Naive B cell (primary cell): Measurements from ENCODE around the gene TRAF3IP1. TPM values are rescaled to one million over a fixed set of nuclear protein-coding genes. Genes with fewer than 3 reads are reported as not detected.
"Not testable (repeated sequence)": the region's sequence is repeated elsewhere in the genome, so short reads cannot be mapped to it uniquely, and the experiment has no call there.

ENCODE experiments used
- ATAC-seq, 2 donors: fragments of 150-1000 bp; cut with Tn5 transposase; 2 replicates each; pipeline ENCODE4 v1.10.0; 2021; ENCODE audit warnings: low read depth in 2 of 2, mild to moderate bottlenecking in 2 of 2, moderate library complexity in 2 of 2
- DNase-seq: peaks from one replicate; pipeline ENCODE4 v3.0.0; 2022
- H3K27ac Mint-ChIP-seq, 6 donors: one replicate each; pipeline ENCODE4 v1.8.0; 2020 to 2022; ENCODE audit warnings: mild to moderate bottlenecking in 6 of 6, mixed read lengths in 6 of 6, moderate library complexity in 5 of 6, inconsistent platforms in 2 of 6
- H3K27me3 Mint-ChIP-seq, 3 donors: one replicate each; pipeline ENCODE4 v1.8.0; 2021 to 2022; ENCODE audit warnings: mixed read lengths in 3 of 3, mild to moderate bottlenecking in 1 of 3
- H3K36me3 Mint-ChIP-seq, 2 donors: one replicate each; pipeline ENCODE4 v1.8.0; 2020 to 2022; ENCODE audit warnings: mixed read lengths in 2 of 2, inconsistent platforms in 1 of 2, mild to moderate bottlenecking in 1 of 2
- H3K4me1 Mint-ChIP-seq, 3 donors: one replicate each; pipeline ENCODE4 v1.8.0; 2020 to 2022; ENCODE audit warnings: mixed read lengths in 3 of 3, inconsistent platforms in 1 of 3, mild to moderate bottlenecking in 1 of 3, moderate library complexity in 1 of 3
- H3K4me3 Mint-ChIP-seq, 8 donors: one replicate each; pipeline ENCODE4 v1.8.0; 2020 to 2022; ENCODE audit warnings: mild to moderate bottlenecking in 8 of 8, mixed read lengths in 8 of 8, moderate library complexity in 8 of 8, inconsistent platforms in 2 of 8
- H3K9me3 Mint-ChIP-seq, 7 donors: one replicate each; pipeline ENCODE4 v1.8.0; 2020 to 2022; ENCODE audit warnings: mixed read lengths in 7 of 7, mild to moderate bottlenecking in 5 of 7, inconsistent platforms in 2 of 7, moderate library complexity in 1 of 7
- polyA plus RNA-seq, 6 donors: library from polyadenylated mRNA; unstranded; fragments of 300-500 nt; fragmentation: Illumina TruSeq; gene quantifications; one replicate each; pipeline ENCODE4 v1.2.3, GENCODE V29; 2021; ENCODE audit warnings: low read depth in 6 of 6

TRAF3IP1 gene
- polyA plus RNA-seq, 6 donors from 2014 or later: 2.8 to 5.4 (median 3.5) TPM

DNA sequence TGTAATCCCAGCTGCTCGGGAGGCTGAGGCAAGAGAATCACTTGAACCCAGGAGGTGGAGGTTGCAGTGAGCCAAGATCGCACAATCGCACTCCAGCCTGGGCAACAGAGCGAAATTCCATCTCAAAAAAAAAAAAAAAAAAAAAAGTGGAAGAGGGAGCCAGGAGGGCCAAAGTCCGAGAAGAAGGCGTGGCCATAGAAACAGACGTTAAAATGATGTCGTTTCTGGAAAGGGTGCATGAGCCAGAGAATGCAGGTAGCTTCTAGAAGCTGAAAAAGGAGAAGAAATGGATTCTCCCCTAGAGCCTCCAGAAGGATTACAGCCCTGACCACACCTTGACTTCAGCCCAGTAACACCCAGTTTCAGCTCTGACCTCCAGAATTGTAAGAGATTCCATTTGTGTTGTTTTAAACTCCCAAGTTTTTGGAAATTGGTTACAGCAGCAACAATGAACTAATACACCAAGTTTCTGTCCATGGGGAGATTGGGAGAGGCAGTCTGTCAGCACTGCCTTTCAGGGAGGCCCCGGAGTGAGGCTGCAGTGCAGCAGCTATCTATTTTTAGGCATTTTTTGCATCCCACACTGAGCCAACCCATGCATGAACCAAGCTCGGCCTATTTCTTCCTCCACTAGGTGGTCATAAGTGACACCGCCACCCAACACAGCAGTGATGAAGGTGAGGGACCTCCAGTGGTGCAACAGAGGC is 14.2 kb upstream of the TRAF3IP1 start:
- peaks cover 0 to 24% (median 8%) of the 10 kb centered on the region in 3 donors for H3K27me3 Mint-ChIP-seq
- no peak overlapping the region for H3K4me3 Mint-ChIP-seq
- no peaks in the 10 kb centered on the region for H3K36me3 Mint-ChIP-seq
- no peaks in the 10 kb centered on the region for H3K4me1 Mint-ChIP-seq
- no peaks in the 10 kb centered on the region for H3K9me3 Mint-ChIP-seq
- ATAC-seq (no peak), DNase-seq (no peak)
- no peak overlapping the region for H3K27ac Mint-ChIP-seq

DNA sequence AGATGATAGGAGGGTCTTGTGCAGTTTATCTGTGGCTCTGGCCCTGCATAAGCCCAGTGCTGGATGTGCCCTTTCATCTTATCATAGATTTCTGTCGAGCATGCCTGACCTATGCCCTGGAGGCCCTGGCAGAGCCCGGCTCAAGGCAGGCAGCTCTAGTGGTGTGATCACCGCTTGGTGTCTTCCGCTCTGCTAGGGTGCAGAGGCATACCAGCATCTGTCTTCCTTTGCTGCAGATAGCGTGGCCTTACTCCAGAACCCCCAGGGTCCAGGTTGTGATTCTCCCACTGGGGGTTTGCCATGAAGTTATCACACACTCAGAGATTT is 13.7 kb upstream of the TRAF3IP1 start:
- H3K4me3 Mint-ChIP-seq: no peak overlapping the region
- no peaks in the 10 kb centered on the region for H3K4me1 Mint-ChIP-seq
- ATAC-seq: no peak
- H3K27me3 Mint-ChIP-seq: peaks cover 0 to 24% (median 8%) of the 10 kb centered on the region in 3 donors
- DNase-seq: no peak
- H3K9me3 Mint-ChIP-seq: no peaks in the 10 kb centered on the region
- H3K36me3 Mint-ChIP-seq: no peaks in the 10 kb centered on the region
- H3K27ac Mint-ChIP-seq: no peak overlapping the region

DNA sequence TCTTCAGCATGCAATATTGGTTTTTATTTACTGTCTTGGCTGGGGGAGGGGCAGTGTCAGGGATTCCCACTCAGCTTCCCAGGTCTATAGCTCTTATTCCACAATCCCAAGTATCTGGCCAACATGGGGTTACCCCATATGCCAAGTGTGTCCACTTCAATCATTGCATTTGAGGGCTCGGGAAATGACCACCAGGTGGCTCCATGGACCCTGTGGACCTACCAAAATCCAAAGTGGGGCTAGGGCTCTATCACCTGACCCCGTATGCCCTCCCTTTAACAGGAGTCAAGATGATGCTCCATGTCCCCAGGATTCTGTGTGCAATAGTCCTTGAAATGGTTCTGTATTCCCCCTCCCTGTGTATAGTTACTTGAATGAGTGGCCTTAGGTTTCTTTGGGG is 12.1 kb upstream of the TRAF3IP1 start:
- no peaks in the 10 kb centered on the region for H3K36me3 Mint-ChIP-seq
- no peaks in the 10 kb centered on the region for H3K4me1 Mint-ChIP-seq
- peaks cover 0 to 20% (median 8%) of the 10 kb centered on the region in 3 donors for H3K27me3 Mint-ChIP-seq
- DNase-seq (no peak), ATAC-seq (no peak)
- no peak overlapping the region for H3K4me3 Mint-ChIP-seq
- H3K27ac Mint-ChIP-seq: no peak overlapping the region
- H3K9me3 Mint-ChIP-seq: no peaks in the 10 kb centered on the region

DNA sequence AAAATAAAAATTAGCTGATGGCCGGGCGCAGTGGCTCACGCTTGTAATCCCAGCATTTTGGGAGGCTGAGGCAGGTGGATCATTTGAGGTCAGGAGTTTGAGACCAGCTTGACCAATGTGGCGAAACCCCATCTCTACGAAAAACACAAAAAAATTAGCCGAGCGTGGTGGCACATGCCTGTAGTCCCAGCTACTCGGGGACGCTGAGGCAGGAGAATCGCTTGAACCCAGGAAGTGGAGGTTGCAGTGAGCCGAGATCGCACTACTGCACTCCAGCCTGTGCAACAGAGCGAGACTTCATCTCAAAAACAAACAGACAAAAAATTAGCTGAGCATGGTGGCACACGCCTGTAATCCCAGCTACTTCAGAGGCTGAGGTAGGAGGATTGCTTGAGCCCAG is 9.6 kb upstream of the TRAF3IP1 start:
- not testable (repeated sequence) for H3K4me1 Mint-ChIP-seq, H3K4me3 Mint-ChIP-seq, DNase-seq, H3K9me3 Mint-ChIP-seq, H3K27ac Mint-ChIP-seq, H3K36me3 Mint-ChIP-seq, ATAC-seq
- peaks cover under 1 to 18% (median 13%) of the 10 kb centered on the region in 3 donors for H3K27me3 Mint-ChIP-seq

DNA sequence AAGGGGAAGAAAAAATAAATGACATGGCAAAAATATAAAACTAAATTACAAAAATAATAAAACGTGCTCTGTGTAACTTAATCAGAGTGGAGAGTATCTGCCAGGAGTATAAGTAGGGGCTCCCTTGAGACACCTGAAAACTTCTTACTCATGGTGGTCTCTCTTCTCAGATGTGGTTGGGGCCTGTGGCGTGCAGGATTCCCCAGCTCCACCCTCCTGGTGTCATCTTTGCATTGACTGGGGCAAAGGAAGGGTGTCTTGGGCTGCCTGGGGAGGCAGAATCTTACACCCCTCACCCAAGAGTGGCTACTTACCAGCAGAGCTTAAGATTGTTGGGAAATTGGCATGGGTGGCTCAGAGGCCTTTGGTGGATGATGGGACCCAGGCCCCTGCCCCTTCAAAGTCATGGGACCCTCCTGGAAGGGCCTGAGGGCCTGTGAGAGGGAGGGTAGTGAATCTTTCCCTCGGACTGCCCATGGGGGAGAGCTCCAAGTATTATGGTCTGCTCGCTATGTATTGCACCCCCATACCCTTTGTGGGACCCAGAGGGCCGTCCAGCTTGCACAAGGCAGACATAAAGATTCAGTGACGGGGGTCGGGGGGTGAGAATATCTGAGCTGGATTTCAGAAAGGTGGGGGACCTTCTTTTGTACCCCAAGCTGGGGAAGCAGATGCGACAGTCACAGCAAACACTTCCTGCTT is 6.9 kb upstream of the TRAF3IP1 start:
- Mint-ChIP-seq H3K9me3 (peaks cover 0 to 3% (median 0%) of the 10 kb centered on the region in 7 donors), H3K27me3 (peaks cover 3 to 32% (median 24%) of the 10 kb centered on the region in 3 donors), H3K4me3 (no peak overlapping the region), H3K27ac (peak overlapping the region in 1 of 6 donors; percentile 44), H3K4me1 (no peaks in the 10 kb centered on the region), H3K36me3 (no peaks in the 10 kb centered on the region)
- no peak for ATAC-seq
- no peak for DNase-seq

DNA sequence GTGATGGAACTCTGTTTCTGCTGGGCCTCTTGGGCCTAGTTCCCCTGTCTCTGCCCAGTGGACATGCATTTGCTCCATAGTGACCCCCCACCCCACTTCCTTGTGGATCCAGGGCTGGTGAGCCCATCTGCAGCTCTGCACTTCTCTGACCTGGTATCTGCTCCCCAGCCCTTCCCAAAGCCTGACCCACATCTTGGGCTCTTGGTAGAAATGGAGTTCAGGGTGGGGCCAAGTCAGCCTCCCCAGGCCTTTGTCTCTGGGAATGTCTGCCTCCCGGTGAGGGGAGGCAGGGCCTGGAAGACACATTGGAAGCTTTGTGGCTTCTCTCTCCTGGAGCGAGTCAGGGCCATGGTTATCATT is 6.3 kb upstream of the TRAF3IP1 start:
- Mint-ChIP-seq H3K27me3 (peaks cover 3 to 28% (median 20%) of the 10 kb centered on the region in 3 donors), H3K27ac (peak overlapping the region in 1 of 6 donors; percentile 44), H3K4me3 (no peak overlapping the region), H3K4me1 (no peaks in the 10 kb centered on the region), H3K36me3 (no peaks in the 10 kb centered on the region), H3K9me3 (peaks cover 0 to 3% (median 0%) of the 10 kb centered on the region in 7 donors)
- DNase-seq (no peak), ATAC-seq (no peak)

DNA sequence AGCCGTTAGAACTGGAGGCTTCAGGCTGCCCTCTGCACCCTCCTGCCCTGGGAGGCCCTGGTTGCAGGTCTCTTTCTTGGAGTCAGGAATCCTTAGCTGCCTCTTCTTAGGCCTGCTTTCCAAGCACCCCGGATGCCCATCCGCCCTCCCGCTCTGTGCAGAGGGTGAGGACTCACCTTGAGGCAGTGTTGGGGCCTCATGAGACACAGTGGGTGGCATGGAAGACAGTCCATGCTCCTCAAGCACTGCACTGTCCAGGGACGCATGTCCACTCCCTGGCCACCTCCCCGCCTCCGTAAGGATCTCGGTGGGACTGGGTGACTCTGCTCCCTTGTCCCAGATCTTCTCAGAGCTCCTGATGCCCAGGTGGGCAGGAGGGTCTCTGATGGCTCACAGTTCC is 5.7 kb upstream of the TRAF3IP1 start:
- Mint-ChIP-seq H3K4me1 (peaks cover 0 to 4% (median under 1%) of the 10 kb centered on the region in 3 donors), H3K27ac (no peak overlapping the region), H3K4me3 (no peak overlapping the region), H3K9me3 (peaks cover 0 to 3% (median 0%) of the 10 kb centered on the region in 7 donors), H3K36me3 (no peaks in the 10 kb centered on the region), H3K27me3 (peaks cover 3 to 24% (median 16%) of the 10 kb centered on the region in 3 donors)
- no peak for DNase-seq
- no peak for ATAC-seq

DNA sequence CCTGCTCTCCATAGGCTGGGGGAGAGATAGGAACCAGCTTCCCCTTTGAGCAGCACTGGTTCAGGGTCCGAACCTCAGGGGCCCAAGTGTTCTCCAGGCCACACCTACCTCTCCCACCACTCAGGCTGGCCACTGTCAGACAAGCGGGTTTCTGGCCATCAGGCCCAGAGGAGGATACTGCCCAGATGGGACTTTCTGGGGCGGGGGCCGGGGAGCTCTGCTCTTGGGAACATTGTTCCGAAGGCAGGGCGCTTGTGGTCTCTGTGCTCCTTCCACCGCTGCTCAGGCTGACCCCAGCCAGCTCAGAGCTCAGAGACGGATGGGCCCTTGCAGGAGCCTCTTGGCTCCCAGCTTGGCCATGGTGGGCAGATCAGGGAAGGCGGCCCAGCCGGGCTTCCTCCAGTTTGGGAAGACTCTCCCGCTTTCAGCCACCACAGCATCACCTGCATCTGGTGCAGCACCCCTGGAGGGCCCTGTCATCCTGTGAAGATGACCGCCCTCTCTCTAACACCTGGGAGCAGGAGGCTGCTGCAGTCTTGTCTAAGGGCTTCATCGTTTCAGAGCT is 5.2 kb upstream of the TRAF3IP1 start:
- ATAC-seq (no peak), DNase-seq (no peak)
- no peak overlapping the region for H3K27ac Mint-ChIP-seq
- H3K9me3 Mint-ChIP-seq: peaks cover 0 to 3% (median 0%) of the 10 kb centered on the region in 7 donors
- H3K36me3 Mint-ChIP-seq: no peaks in the 10 kb centered on the region
- H3K4me1 Mint-ChIP-seq: peaks cover 0 to 9% (median 5%) of the 10 kb centered on the region in 3 donors
- H3K4me3 Mint-ChIP-seq: no peak overlapping the region
- peaks cover 3 to 22% (median 16%) of the 10 kb centered on the region in 3 donors for H3K27me3 Mint-ChIP-seq

DNA sequence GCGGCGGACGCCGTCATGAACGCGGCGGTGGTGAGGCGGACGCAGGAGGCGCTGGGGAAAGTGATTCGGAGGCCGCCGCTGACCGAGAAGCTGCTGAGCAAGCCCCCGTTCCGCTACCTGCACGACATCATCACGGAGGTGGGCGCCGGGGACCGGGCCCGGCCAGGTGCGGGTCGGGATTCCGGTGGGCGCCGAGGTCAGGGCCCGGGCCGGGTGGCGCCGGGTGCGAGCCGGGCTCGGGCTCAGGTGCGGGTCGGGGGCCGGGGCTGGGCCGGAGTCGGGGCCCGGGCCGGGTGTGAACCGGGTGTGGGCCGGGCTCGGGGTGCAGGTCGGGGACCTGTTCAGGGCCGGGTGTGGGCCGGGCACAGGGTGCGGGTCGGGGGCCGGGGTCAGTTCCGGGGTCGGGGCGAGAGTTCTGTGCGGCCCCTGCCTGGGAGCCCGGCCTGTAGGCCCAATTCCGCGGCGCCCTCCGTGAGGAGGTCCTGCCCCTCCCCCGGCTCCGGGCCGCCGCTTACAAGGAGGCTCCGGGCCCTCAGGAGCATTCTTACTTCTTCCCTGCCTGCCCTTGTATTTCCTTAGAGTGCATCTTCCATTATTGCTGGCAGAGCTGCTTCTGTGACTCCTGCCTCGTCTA is 447 bp downstream of the TRAF3IP1 start:
- ATAC-seq (peak; percentile 38 to 47), DNase-seq (no peak)
- peaks cover 6 to 26% (median 16%) of the 10 kb centered on the region in 3 donors for H3K4me1 Mint-ChIP-seq
- H3K27ac Mint-ChIP-seq: peak overlapping the region in 3 of 6 donors; percentile 26 to 63 (median 28)
- H3K27me3 Mint-ChIP-seq: peaks cover 2 to 13% (median 11%) of the 10 kb centered on the region in 3 donors
- no peaks in the 10 kb centered on the region for H3K36me3 Mint-ChIP-seq
- peak overlapping the region; percentile 75 to 91 (median 86) for H3K4me3 Mint-ChIP-seq
- H3K9me3 Mint-ChIP-seq: peaks cover 0 to 3% (median 0%) of the 10 kb centered on the region in 7 donors

DNA sequence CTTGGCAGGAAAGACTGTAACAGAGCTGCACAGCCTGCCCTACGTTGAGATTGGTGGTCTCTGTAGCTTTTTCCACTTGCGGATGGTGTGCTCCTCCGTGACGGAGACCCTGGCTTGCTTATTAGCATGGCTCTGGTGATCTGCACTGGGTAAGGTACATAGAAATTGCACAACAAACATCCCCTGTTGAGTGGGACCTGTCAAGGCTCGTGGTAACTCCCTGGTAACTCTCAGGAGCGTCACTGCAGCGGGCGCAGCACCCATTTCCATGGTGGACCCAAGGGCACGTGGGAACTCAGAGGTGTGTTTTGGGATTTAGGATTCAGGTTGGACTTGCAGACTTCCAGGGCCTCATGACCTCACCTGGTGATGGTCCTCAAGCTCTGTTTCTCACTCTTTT is 1.1 kb downstream of the TRAF3IP1 start:
- Mint-ChIP-seq H3K36me3 (no peaks in the 10 kb centered on the region), H3K27me3 (peaks cover 0 to 6% (median 4%) of the 10 kb centered on the region in 3 donors), H3K9me3 (peaks cover 0 to 3% (median 0%) of the 10 kb centered on the region in 7 donors), H3K27ac (peak overlapping the region in 1 of 6 donors; percentile 26), H3K4me1 (peaks cover 9 to 26% (median 16%) of the 10 kb centered on the region in 3 donors), H3K4me3 (peak overlapping the region; percentile 67 to 91 (median 83))
- ATAC-seq (no peak), DNase-seq (no peak)

DNA sequence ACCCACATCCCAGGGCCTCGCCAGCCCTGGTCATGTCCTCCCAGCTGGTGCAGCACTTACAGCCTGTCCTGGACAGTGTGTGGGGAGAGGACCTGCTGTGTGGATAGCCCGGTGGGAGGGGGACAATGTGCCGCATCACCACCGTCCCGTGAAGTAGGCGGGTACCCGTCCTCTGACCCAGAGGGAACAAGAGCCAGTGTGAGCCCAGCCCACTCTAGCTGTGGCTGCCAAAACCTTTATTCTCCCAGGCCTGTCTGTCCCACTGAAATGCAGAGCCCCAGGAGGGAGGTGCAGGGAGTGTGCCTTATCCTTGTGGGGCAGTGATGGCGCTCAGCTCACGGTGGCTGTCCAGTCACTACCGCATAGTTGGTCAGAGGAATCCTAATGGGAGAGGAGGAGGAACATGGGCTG is 1.7 kb downstream of the TRAF3IP1 start:
- Mint-ChIP-seq H3K27me3 (peaks cover 0 to 1% (median 0%) of the 10 kb centered on the region in 3 donors), H3K9me3 (peaks cover 0 to 3% (median 0%) of the 10 kb centered on the region in 7 donors), H3K4me1 (peaks cover 9 to 26% (median 16%) of the 10 kb centered on the region in 3 donors), H3K4me3 (peak overlapping the region in 7 of 8 donors; percentile 67 to 91 (median 81)), H3K36me3 (peaks cover 0 to 2% of the 10 kb centered on the region in 2 donors), H3K27ac (peak overlapping the region in 1 of 6 donors; percentile 16)
- ATAC-seq (no peak), DNase-seq (no peak)

DNA sequence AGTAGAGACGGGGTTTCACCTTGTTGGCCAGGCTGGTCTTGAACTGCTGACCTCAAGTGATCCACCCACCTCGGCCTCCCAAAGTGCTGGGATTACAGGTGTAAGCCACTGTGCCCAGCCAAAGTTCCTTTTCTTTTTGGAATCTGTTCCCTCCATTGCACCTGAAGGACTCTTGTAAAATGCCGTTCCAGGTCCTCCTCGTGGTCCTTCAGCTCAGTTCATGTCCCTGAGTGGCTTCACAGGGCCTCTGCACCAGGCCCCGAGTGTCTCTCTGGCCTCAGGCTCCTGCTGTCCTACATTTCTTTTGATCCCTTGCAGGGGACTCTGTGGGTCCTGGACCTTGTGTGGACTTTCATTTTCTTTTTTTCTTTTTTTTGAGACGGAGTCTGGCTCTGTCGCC is 3.9 kb downstream of the TRAF3IP1 start:
- H3K4me1 Mint-ChIP-seq: peaks cover 9 to 26% (median 16%) of the 10 kb centered on the region in 3 donors
- H3K4me3 Mint-ChIP-seq, DNase-seq, H3K27ac Mint-ChIP-seq, ATAC-seq, H3K27me3 Mint-ChIP-seq, H3K9me3 Mint-ChIP-seq: not testable (repeated sequence)
- peaks cover 18 to 22% of the 10 kb centered on the region in 2 donors for H3K36me3 Mint-ChIP-seq

DNA sequence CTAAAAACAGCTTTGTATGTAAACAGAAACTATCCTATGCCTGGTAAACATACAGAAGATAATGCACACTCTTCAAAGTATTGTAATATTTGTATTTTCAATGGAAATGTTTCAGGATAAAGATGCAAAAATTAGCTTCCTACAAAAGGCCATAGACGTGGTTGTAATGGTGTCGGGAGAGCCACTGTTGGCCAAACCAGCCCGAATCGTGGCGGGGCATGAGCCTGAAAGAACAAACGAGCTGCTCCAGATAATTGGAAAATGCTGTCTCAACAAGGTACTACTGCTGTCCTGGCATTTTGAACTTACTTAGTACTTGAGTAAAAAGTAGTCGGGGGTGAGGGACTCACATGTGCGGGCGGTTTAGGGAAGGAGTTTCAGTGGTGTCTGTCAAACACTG is 5.4 kb downstream of the TRAF3IP1 start:
- Mint-ChIP-seq H3K36me3 (peaks cover 25 to 31% of the 10 kb centered on the region in 2 donors), H3K9me3 (peaks cover 0 to 2% (median 0%) of the 10 kb centered on the region in 7 donors), H3K4me1 (peaks cover 11 to 18% (median 13%) of the 10 kb centered on the region in 3 donors), H3K4me3 (no peak overlapping the region), H3K27me3 (no peaks in the 10 kb centered on the region), H3K27ac (no peak overlapping the region)
- no peak for DNase-seq
- ATAC-seq: no peak
